Kidney (tissue), 14 donors: ENCODE results near the gene INTS12. TPM values are rescaled to one million over a fixed set of nuclear protein-coding genes. Genes with fewer than 3 reads are reported as not detected.

Source experiments
- DNase-seq, 5 donors: peaks; one replicate each; pipeline ENCODE4 v3.0.0-alpha.2; 2013 to 2020
- FAIRE-seq: peaks from 2 replicates; lab custom pipeline; 2012; peaks lifted over from hg19 to GRCh38; lab: Jason Lieb, UNC
- H3K27ac ChIP-seq, 2 donors: one replicate each; pipeline ENCODE4 v1.7.0; 2013; ENCODE audit warnings: low read depth in 2 of 2, low read length in 2 of 2, inconsistent platforms in 1 of 2
- H3K27me3 ChIP-seq: one replicate; pipeline ENCODE4 v1.7.1; 2013; ENCODE audit warnings: low read length, inconsistent platforms; ENCODE audit not compliant: control insufficient read depth, insufficient read depth
- H3K36me3 ChIP-seq, 3 donors: one replicate each; pipeline versions ENCODE4 v1.7.0 to v1.7.1; 2013; ENCODE audit warnings: low read length in 3 of 3, control low read depth in 1 of 3, inconsistent platforms in 1 of 3; ENCODE audit not compliant: insufficient read depth in 3 of 3, control insufficient read depth in 2 of 3
- H3K4me1 ChIP-seq, 3 donors: one replicate each; pipeline versions ENCODE4 v1.7.0 to v1.7.1; 2013; ENCODE audit warnings: low read length in 3 of 3, inconsistent platforms in 1 of 3, low read depth in 1 of 3; ENCODE audit not compliant: control insufficient read depth in 2 of 3, insufficient read depth in 2 of 3
- H3K4me3 ChIP-seq, 3 donors: one replicate each; pipeline versions ENCODE4 v1.7.0 to v1.8.1; 2013; ENCODE audit warnings: low read length in 3 of 3, control low read depth in 1 of 3, inconsistent platforms in 1 of 3
- H3K9ac ChIP-seq, 3 donors: one replicate each; pipeline versions ENCODE4 v1.7.0 to v1.7.1; 2013; ENCODE audit warnings: low read length in 3 of 3, control low read depth in 1 of 3, inconsistent platforms in 1 of 3
- H3K9me3 ChIP-seq, 3 donors: one replicate each; pipeline versions ENCODE4 v1.7.0 to v1.7.1; 2013; ENCODE audit warnings: low read length in 3 of 3, control low read depth in 1 of 3, inconsistent platforms in 1 of 3; ENCODE audit not compliant: control insufficient read depth in 2 of 3, insufficient read depth in 1 of 3
- intact Hi-C: fragments of 100-400 bp; cut with DNase I; formaldehyde crosslinking; loops from one replicate; pipeline ENCODE4 v1.11.1; 2022
- polyA plus RNA-seq: library from polyadenylated mRNA; stranded (reverse); fragments of 350-450 nt; fragmentation: Illumina TruSeq; extraction: RNeasy Lipid Tissue Mini Kit (QIAGEN cat#74804); gene quantifications from one replicate; pipeline ENCODE4 v1.2.3, GENCODE V29; 2014; ENCODE audit warnings: low read depth, low replicate concordance; ENCODE audit not compliant: insufficient read depth
- total RNA-seq: library from RNA; stranded (reverse); fragmentation: NEBNext Ultra II Directional; extraction: Animal tissue kit (Norgen Biotek cat#: 25700); gene quantifications from one replicate; pipeline ENCODE4 v1.2.1, GENCODE V29; 2021
- TF ChIP-seq, protein P1 (sequence below): IDR thresholded peaks from 3 replicates; pipeline ENCODE4 v1.5.1; 2012; ENCODE audit warnings: mild to moderate bottlenecking, moderate library complexity, borderline replicate concordance; ENCODE audit not compliant: insufficient read depth; ENCODE audit errors: extremely low read depth
- donor health status: control.
- donor health status: control.
- donor health status: control.
- donor health status: control.
- donor health status: control.
- donor health status: DM: yes; HTN: yes; CAD: no.
- donor health status: Normal renal cell carcinoma (clear cell type).

INTS12 gene
- total and polyA plus RNA-seq, 2 donors from 2014 or later: 15.5 to 21.4 TPM

DNA sequence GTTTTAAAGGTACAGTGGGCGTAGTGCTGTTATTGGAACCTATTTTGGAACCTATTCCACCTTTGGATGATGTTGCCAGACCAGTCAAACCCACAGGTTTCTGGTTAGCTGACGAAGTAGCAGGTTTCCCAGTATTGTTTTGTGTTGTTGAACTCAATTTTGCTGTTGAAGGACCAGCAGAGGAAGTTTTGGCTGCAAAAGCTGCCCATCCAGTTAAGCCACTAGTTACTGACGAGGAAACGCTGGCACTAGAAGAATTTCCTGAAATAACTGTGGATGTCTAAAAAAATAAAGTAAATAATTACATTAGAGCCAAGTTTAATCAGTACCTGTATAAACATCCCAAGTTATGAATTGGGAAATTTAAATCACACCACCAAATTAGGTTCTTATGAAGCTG, 25.5 kb downstream of the INTS12 start:
- H3K4me3 ChIP-seq: peak overlapping the region in 1 of 3 donors; percentile 24
- H3K9me3 ChIP-seq: no peaks in the 10 kb centered on the region
- peaks cover 0 to 5% (median 2%) of the 10 kb centered on the region in 3 donors for H3K36me3 ChIP-seq
- DNase-seq (peak in 1 of 5 donors; percentile 16), FAIRE-seq (no peak)
- H3K27me3 ChIP-seq: no peaks in the 10 kb centered on the region
- H3K4me1 ChIP-seq: peaks cover 0 to 4% (median 0%) of the 10 kb centered on the region in 3 donors
- H3K27ac ChIP-seq: peak overlapping the region; percentile 34 to 41
- TF ChIP-seq, protein P1, sequence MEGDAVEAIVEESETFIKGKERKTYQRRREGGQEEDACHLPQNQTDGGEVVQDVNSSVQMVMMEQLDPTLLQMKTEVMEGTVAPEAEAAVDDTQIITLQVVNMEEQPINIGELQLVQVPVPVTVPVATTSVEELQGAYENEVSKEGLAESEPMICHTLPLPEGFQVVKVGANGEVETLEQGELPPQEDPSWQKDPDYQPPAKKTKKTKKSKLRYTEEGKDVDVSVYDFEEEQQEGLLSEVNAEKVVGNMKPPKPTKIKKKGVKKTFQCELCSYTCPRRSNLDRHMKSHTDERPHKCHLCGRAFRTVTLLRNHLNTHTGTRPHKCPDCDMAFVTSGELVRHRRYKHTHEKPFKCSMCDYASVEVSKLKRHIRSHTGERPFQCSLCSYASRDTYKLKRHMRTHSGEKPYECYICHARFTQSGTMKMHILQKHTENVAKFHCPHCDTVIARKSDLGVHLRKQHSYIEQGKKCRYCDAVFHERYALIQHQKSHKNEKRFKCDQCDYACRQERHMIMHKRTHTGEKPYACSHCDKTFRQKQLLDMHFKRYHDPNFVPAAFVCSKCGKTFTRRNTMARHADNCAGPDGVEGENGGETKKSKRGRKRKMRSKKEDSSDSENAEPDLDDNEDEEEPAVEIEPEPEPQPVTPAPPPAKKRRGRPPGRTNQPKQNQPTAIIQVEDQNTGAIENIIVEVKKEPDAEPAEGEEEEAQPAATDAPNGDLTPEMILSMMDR: no peak
- H3K9ac ChIP-seq: no peak overlapping the region
- intact Hi-C loops: no loop called here

DNA sequence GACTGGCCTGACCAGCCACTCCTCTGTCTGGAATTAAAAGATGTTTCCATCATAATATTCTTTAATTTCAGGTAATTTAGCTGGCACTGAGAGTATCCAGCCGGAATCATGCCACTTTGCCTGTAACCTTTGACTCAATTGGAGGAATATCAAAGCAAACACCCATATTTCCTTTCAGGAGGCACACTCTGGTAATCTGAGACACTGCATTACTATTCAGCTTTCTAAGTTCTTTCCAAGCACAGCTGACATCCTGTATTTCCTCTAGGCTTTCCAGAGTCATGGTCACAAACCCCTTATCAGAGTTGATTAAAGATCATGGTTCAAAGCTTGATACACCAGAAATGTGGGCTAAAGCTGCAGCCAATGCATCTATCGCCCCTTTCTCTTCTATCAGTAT, 29.3 kb downstream of the INTS12 start:
- Histone ChIP-seq H3K27ac (no peak overlapping the region), H3K27me3 (no peaks in the 10 kb centered on the region), H3K4me3 (no peak overlapping the region), H3K36me3 (peaks cover 0 to 5% (median 2%) of the 10 kb centered on the region in 3 donors), H3K9me3 (no peaks in the 10 kb centered on the region), H3K4me1 (peaks cover 0 to 4% (median 0%) of the 10 kb centered on the region in 3 donors), H3K9ac (no peak overlapping the region)
- no peak for FAIRE-seq
- peak in 1 of 5 donors; percentile 12 for DNase-seq
- TF ChIP-seq, protein P1: no peak
- intact Hi-C loops: no loop called here

DNA sequence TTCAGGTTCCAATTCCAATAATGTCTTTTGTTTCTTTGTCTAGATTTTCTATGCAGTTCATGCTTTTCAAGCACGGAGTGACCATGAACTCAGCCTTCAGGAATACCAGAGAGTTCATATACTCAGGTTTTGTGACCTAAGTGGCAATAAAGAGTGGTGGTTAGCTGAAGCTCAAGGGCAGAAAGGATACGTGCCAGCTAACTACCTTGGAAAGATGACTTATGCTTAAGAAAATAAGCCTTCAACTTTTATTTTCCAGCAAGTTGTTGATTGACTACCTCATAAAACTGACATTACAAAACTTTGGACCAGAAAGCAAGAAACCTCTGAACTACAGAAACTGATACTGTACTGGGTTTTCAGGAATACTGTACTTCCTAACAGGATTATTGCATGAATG, 30.8 kb downstream of the INTS12 start:
- TF ChIP-seq, protein P1: no peak

DNA sequence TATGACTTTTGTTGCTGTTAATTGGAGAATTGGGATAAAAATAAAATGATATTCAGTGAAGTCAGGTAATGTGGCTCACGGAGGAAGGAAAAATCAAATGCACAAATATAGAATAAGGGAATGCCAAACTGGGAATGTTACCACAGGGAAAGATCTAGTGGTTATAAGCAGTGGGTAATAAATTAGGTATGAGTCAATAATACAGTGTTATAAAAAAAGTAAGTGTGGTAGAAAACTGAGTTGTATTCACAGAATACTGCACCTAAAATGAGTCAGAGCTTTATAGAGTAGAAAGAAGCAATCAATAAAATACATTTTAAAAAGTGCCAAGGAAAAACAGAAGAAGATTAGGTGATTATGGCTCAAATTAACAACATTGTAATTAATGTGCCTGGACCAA, 34.5 kb downstream of the INTS12 start:
- H3K9ac ChIP-seq: no peak overlapping the region
- H3K4me1 ChIP-seq: no peaks in the 10 kb centered on the region
- intact Hi-C loops: no loop called here
- DNase-seq (no peak), FAIRE-seq (no peak)
- no peaks in the 10 kb centered on the region for H3K27me3 ChIP-seq
- H3K9me3 ChIP-seq: no peaks in the 10 kb centered on the region
- H3K36me3 ChIP-seq: no peaks in the 10 kb centered on the region
- TF ChIP-seq, protein P1: no peak
- H3K4me3 ChIP-seq: no peak overlapping the region
- H3K27ac ChIP-seq: no peak overlapping the region

More for the DNA sequence above, 30.8 kb downstream of the INTS12 start:
- no peak overlapping the region for H3K9ac ChIP-seq
- DNase-seq (no peak), FAIRE-seq (no peak)
- H3K9me3 ChIP-seq: no peaks in the 10 kb centered on the region
- no peak overlapping the region for H3K27ac ChIP-seq
- no peaks in the 10 kb centered on the region for H3K27me3 ChIP-seq
- H3K4me1 ChIP-seq: peaks cover 0 to 1% (median 0%) of the 10 kb centered on the region in 3 donors
- no peak overlapping the region for H3K4me3 ChIP-seq
- intact Hi-C loops: no loop called here
- peaks cover 0 to 1% (median 0%) of the 10 kb centered on the region in 3 donors for H3K36me3 ChIP-seq
